A549 (cell line): ENCODE measurements around the gene ADAMTS13. TPM values are rescaled to one million over a fixed set of nuclear protein-coding genes. Genes with fewer than 3 reads are reported as not detected.

Source experiments
- ATAC-seq, 2 experiments: fragments of 200-7000 bp in 1 of 2; fragments of >200 bp in 1 of 2; cut with Nextera tagmentation in 1 of 2; cut with Tn5 transposase in 1 of 2; 3 replicates each; pipeline versions ENCODE4 v1.8.0 to v1.9.1; 2018 to 2020; ENCODE audit warnings: mild to moderate bottlenecking in 1 of 2, moderate library complexity in 1 of 2
- CTCF ChIA-PET: fragments of 300-600 bp; sonication (Branson Sonifier 250); formaldehyde crosslinking; extraction: SDS; loops from one replicate; lab custom pipeline; 2021; ENCODE audit warnings: antibody characterized with exemption, inconsistent platforms; lab: Yijun Ruan, JAX
- POLR2A ChIA-PET: fragments of 350-600 bp; formaldehyde crosslinking; extraction: SDS; loops from one replicate; lab custom pipeline; 2021; ENCODE audit warnings: antibody characterized with exemption, inconsistent platforms; lab: Yijun Ruan, JAX
- DNase-seq, 2 experiments: peaks; one replicate each; pipeline versions ENCODE4 v3.0.0 to v3.0.0-alpha.2; 2011 to 2016; ENCODE audit warnings: low read depth in 1 of 2, low spot score in 1 of 2
- FAIRE-seq: peaks from 2 replicates; lab custom pipeline; 2011; peaks lifted over from hg19 to GRCh38; lab: Jason Lieb, UNC
- H3K27ac ChIP-seq, 2 experiments: fragments of >200 bp; sonication (Bioruptor Twin); formaldehyde crosslinking; 3 replicates each; pipeline ENCODE4 v1.5.1; 2016 to 2017
- H3K4me1 ChIP-seq: fragments of >200 bp; sonication (Bioruptor Twin); formaldehyde crosslinking; 3 replicates; pipeline ENCODE4 v1.6.1; 2016
- H3K4me2 ChIP-seq: fragments of >200 bp; sonication (Bioruptor Twin); formaldehyde crosslinking; 3 replicates; pipeline ENCODE4 v1.6.1; 2016
- H3K4me3 ChIP-seq: fragments of >200 bp; sonication (Bioruptor Twin); formaldehyde crosslinking; 3 replicates; pipeline ENCODE4 v1.5.1; 2016
- H3K9me3 ChIP-seq: fragments of >200 bp; sonication (Bioruptor Twin); formaldehyde crosslinking; 3 replicates; pipeline ENCODE4 v1.6.1; 2016
- ATOH8 ChIP-seq: fragments of 250-450 bp; sonication (Bioruptor Pico); IDR thresholded peaks from 2 replicates; pipeline ENCODE4 v1.5.0; 2020; ENCODE audit warnings: low read depth, mild to moderate bottlenecking, moderate library complexity
- BCL3 ChIP-seq: fragments of >200 bp; sonication (Bioruptor Twin); formaldehyde crosslinking; IDR thresholded peaks from 3 replicates; pipeline ENCODE4 v1.6.1; 2016
- CEBPB ChIP-seq, 2 experiments: fragments of >200 bp in 1 of 2; sonication (Bioruptor Twin) in 1 of 2; formaldehyde crosslinking in 1 of 2; IDR thresholded peaks; 2 replicates each; pipeline ENCODE4 v1.6.1; 2012 to 2016
- CHD2 ChIP-seq: fragments of 150-350 bp; IDR thresholded peaks from 2 replicates; pipeline ENCODE4 v1.6.1; 2014; ENCODE audit warnings: low read length; ENCODE audit not compliant: partially characterized antibody
- EHMT2 ChIP-seq: fragments of 200-600 bp; sonication (generic); IDR thresholded peaks from 2 replicates; pipeline ENCODE4 v1.6.1; 2016; ENCODE audit warnings: antibody characterized with exemption, low read depth, mild to moderate bottlenecking, moderate library complexity
- ELK1 ChIP-seq: fragments of 150-350 bp; IDR thresholded peaks from 2 replicates; pipeline ENCODE4 v1.6.1; 2014; ENCODE audit warnings: low read depth, mild to moderate bottlenecking, low read length
- FOSB ChIP-seq: fragments of 250-450 bp; sonication (Bioruptor Pico); IDR thresholded peaks from 2 replicates; pipeline ENCODE4 v1.5.0; 2020; ENCODE audit warnings: mild to moderate bottlenecking, moderate library complexity
- GATA3 ChIP-seq: IDR thresholded peaks from 2 replicates; pipeline ENCODE4 v1.6.1; 2012; ENCODE audit warnings: borderline replicate concordance
- HDAC2 ChIP-seq: fragments of 200-600 bp; sonication (generic); IDR thresholded peaks from 2 replicates; pipeline ENCODE4 v1.6.1; 2016
- HEYL ChIP-seq: fragments of 250-450 bp; sonication (Bioruptor Pico); IDR thresholded peaks from 2 replicates; pipeline ENCODE4 v1.8.0; 2021; ENCODE audit warnings: mild to moderate bottlenecking, moderate library complexity
- HOXB13 ChIP-seq: fragments of 250-450 bp; sonication (Bioruptor Pico); IDR thresholded peaks from 2 replicates; pipeline ENCODE4 v1.5.0; 2020; ENCODE audit warnings: low read depth, mild to moderate bottlenecking, moderate library complexity
- HOXB5 ChIP-seq: fragments of 250-450 bp; sonication (Bioruptor Pico); IDR thresholded peaks from 2 replicates; pipeline ENCODE4 v1.5.0; 2020; ENCODE audit warnings: mild to moderate bottlenecking, moderate library complexity
- KDM1A ChIP-seq: fragments of 200-600 bp; sonication (generic); IDR thresholded peaks from 2 replicates; pipeline ENCODE4 v1.6.1; 2016; ENCODE audit warnings: low read depth, mild to moderate bottlenecking
- MAZ ChIP-seq: fragments of 150-350 bp; IDR thresholded peaks from 2 replicates; pipeline ENCODE4 v1.6.1; 2014; ENCODE audit warnings: antibody characterized with exemption, low read depth, low read length, borderline replicate concordance
- MYC ChIP-seq: IDR thresholded peaks from 2 replicates; pipeline ENCODE4 v1.6.1; 2012; ENCODE audit warnings: mild to moderate bottlenecking, inconsistent platforms, low read length, improper control_type of control experiment, borderline replicate concordance
- NPAS2 ChIP-seq: fragments of 250-450 bp; sonication (Bioruptor Pico); IDR thresholded peaks from 2 replicates; pipeline ENCODE4 v1.8.0; 2022; ENCODE audit warnings: mild to moderate bottlenecking, moderate library complexity, borderline replicate concordance
- NR3C1 ChIP-seq: fragments of >200 bp; sonication (Bioruptor Twin); formaldehyde crosslinking; IDR thresholded peaks from 3 replicates; pipeline ENCODE4 v1.6.1; 2017
- RAD21 ChIP-seq, 2 experiments: fragments of >200 bp in 1 of 2; sonication (Bioruptor Twin) in 1 of 2; formaldehyde crosslinking in 1 of 2; IDR thresholded peaks in 1 of 2; conservative IDR thresholded peaks in 1 of 2; 2 replicates in 1 of 2; 3 replicates in 1 of 2; pipeline ENCODE4 v1.6.1; 2012 to 2018; ENCODE audit warnings: inconsistent platforms in 1 of 2
- RARB ChIP-seq: fragments of 250-450 bp; sonication (Bioruptor Pico); IDR thresholded peaks from 2 replicates; pipeline ENCODE4 v1.8.0; 2021; ENCODE audit warnings: mild to moderate bottlenecking, moderate library complexity
- RCOR1 ChIP-seq: fragments of 150-350 bp; IDR thresholded peaks from 2 replicates; pipeline ENCODE4 v1.6.1; 2014; ENCODE audit warnings: antibody characterized with exemption, low read length, low read depth
- REST ChIP-seq: fragments of 200-600 bp; sonication (generic); IDR thresholded peaks from 2 replicates; pipeline ENCODE4 v1.6.1; 2016; ENCODE audit warnings: antibody characterized with exemption, mild to moderate bottlenecking, moderate library complexity
- RFX5 ChIP-seq: fragments of 450-650 bp; IDR thresholded peaks from 2 replicates; pipeline ENCODE4 v1.7.1; 2014; ENCODE audit warnings: antibody characterized with exemption, mild to moderate bottlenecking, moderate library complexity
- SREBF2 ChIP-seq: fragments of 450-650 bp; IDR thresholded peaks from 2 replicates; pipeline ENCODE4 v1.6.1; 2014; ENCODE audit warnings: mild to moderate bottlenecking, moderate library complexity
- TFCP2L1 ChIP-seq: fragments of 250-450 bp; sonication (Bioruptor Pico); IDR thresholded peaks from 2 replicates; pipeline ENCODE4 v1.5.0; 2021; ENCODE audit warnings: mild to moderate bottlenecking
- USF2 ChIP-seq: fragments of 450-650 bp; IDR thresholded peaks from 2 replicates; pipeline ENCODE4 v1.6.1; 2014; ENCODE audit warnings: antibody characterized with exemption
- ZC3H11A ChIP-seq: fragments of 450-650 bp; IDR thresholded peaks from 2 replicates; pipeline ENCODE4 v1.6.1; 2014; ENCODE audit warnings: antibody characterized with exemption, mild to moderate bottlenecking
- WGBS: methylation state at CpG from one replicate; pipeline ENCODE4 v1.1.6; 2017; ENCODE audit errors: missing lambda C conversion rate; 5-methylcytosine and 5-hydroxymethylcytosine counted together
- polyA plus RNA-seq, 4 experiments: library from polyadenylated mRNA; depleted of rRNA in 3 of 4; stranded (reverse); fragments of >200 nt; fragmentation: RNase III in 1 of 4; extraction: RNeasy Plus Mini Kit Qiagen cat#74134 plus additional on column Dnase treatment in 1 of 4; gene quantifications; 2 replicates in 3 of 4; 3 replicates in 1 of 4; pipeline ENCODE4 v1.2.3, GENCODE V29; 2011 to 2017

Gene ADAMTS13
- polyA plus RNA-seq, 2 of the 4 experiments (the other 2 are of a cell fraction) = 0.80 to 0.98 TPM

- no peak for TF ChIP-seq ATOH8 (CRISPR knock-in tag)
- TF ChIP-seq REST = no peak
- no peak for TF ChIP-seq BCL3
- TF ChIP-seq FOSB = no peak
- TF ChIP-seq HDAC2 = no peak
Measured at GRCh38 chr9:133463864-133464615, 41.9 kb downstream of the ADAMTS13 start (continued).

- ATAC-seq (no peak), FAIRE-seq (no peak), DNase-seq (no peak)
- Histone ChIP-seq H3K9me3 (no peaks in the 10 kb centered on the region), H3K4me1 (peaks cover 10% of the 10 kb centered on the region), H3K4me2 (no peak overlapping the region), H3K4me3 (no peak overlapping the region), H3K27ac (no peak overlapping the region)
- 97% methylated on average over 10 of the region's 10 CpGs for WGBS
- ChIA-PET POLR2A (no interaction called here), CTCF (interaction anchor here (12.2 kb wide), 1 partner anchor 21 kb away, joined by 58 read pairs; no protein-coding TSS in a partner anchor)
- TF ChIP-seq CEBPB (IDR thresholded peaks at IDR 0.05) (no peak), RFX5 (no peak), EHMT2 (no peak), ELK1 (no peak), RCOR1 (no peak), NPAS2 (CRISPR knock-in tag) (no peak), SREBF2 (no peak), ZC3H11A (no peak), HOXB5 (CRISPR knock-in tag) (no peak), HEYL (CRISPR knock-in tag) (no peak), MYC (no peak)
Measured at GRCh38 chr9:133464638-133465037, 42.5 kb downstream of the ADAMTS13 start.

GRCh38 chr9:133465984-133466383 is 43.8 kb downstream of the ADAMTS13 start:
- DNase-seq (no peak), FAIRE-seq (no peak), ATAC-seq (no peak)
- POLR2A ChIA-PET = interaction anchor here (1.1 kb wide), 1 partner anchor 13 kb away, joined by 3 read pairs; the partner anchor contains the start of gene SLC2A6
- CTCF ChIA-PET = interaction anchor here (1.0 to 12.2 kb wide), 2 partner anchors 8 to 20 kb away, joined by 3 to 58 read pairs; no protein-coding TSS in a partner anchor
- Histone ChIP-seq H3K4me1 (peaks cover 5% of the 10 kb centered on the region), H3K4me3 (no peak overlapping the region), H3K4me2 (no peak overlapping the region), H3K27ac (no peak overlapping the region), H3K9me3 (no peaks in the 10 kb centered on the region)
- 76% methylated on average over 6 of the region's 6 CpGs for WGBS
- TF ChIP-seq RARB (no peak), NR3C1 (no peak), GATA3 (no peak), EHMT2 (no peak), CHD2 (no peak), RFX5 (no peak), MAZ (no peak), RCOR1 (no peak), USF2 (no peak), RAD21 (conservative IDR thresholded peaks at IDR 0.05 in 1 of 2, IDR thresholded peaks at IDR 0.05 in 1 of 2) (no peak), HOXB13 (CRISPR knock-in tag) (no peak), TFCP2L1 (no peak), HDAC2 (no peak), BCL3 (no peak), KDM1A (no peak)
